ENCODE data around the gene IRF4. TPM values are rescaled to one million over a fixed set of nuclear protein-coding genes. Genes with fewer than 3 reads are reported as not detected.

The IRF4 gene
- total RNA-seq, 4 donors from 2014 or later = 0.26 to 0.56 (median 0.31) TPM; not detected in 1

DNA sequence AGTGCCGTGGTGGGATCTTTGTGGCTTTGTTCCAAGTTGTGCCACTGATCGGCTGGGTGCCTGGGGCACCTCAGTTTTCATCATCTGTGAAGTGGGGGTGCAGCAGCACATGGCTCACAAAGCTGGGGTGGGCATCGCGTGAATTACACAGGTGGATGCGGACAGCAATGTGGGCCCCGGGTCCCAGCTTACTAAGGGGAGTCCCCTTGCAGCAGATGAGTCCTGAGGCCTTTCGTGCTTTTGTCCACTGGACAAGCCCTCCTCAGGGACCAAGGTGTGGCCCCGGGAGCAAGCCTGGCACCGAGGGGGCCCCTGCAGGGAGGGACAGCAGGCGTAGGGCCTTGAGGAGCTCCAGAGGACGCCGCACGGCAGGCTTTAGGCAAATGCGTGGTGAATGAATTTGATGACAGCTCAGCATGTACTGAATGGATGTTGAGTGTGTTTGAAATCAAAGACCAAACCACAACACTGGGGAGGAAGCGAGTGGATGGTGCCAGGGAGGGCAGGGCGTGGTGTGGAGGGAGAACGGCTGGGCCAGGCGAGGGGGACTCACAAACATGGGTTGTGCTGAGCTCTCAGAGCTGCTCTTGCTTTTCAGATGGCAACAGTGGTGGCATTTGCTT is 53.2 kb downstream of the IRF4 start:
- DNase-seq (no peak), ATAC-seq (no peak)
- H3K4me3 ChIP-seq = no peak overlapping the region
- H3K36me3 ChIP-seq = no peaks in the 10 kb centered on the region
- in situ Hi-C loops (cut with MboI; ENCODE audit: low sequenced_read_pairs in 4 of 4) = no loop called here
- H3K27me3 ChIP-seq = peaks cover 0 to 7% (median 6%) of the 10 kb centered on the region in 3 donors
- no peak overlapping the region for H3K27ac ChIP-seq
- TF ChIP-seq, protein P1, sequence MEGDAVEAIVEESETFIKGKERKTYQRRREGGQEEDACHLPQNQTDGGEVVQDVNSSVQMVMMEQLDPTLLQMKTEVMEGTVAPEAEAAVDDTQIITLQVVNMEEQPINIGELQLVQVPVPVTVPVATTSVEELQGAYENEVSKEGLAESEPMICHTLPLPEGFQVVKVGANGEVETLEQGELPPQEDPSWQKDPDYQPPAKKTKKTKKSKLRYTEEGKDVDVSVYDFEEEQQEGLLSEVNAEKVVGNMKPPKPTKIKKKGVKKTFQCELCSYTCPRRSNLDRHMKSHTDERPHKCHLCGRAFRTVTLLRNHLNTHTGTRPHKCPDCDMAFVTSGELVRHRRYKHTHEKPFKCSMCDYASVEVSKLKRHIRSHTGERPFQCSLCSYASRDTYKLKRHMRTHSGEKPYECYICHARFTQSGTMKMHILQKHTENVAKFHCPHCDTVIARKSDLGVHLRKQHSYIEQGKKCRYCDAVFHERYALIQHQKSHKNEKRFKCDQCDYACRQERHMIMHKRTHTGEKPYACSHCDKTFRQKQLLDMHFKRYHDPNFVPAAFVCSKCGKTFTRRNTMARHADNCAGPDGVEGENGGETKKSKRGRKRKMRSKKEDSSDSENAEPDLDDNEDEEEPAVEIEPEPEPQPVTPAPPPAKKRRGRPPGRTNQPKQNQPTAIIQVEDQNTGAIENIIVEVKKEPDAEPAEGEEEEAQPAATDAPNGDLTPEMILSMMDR (IDR thresholded peaks at IDR 0.05 in 4 of 5, conservative IDR thresholded peaks at IDR 0.05 in 1 of 5) = no peak
- no peak for TF ChIP-seq POLR2A (IDR thresholded peaks at IDR 0.05)
- intact Hi-C loops (cut with DNase I; ENCODE audit: low total_unique reads) = no loop called here
- no peaks in the 10 kb centered on the region for H3K9me3 ChIP-seq
- no peaks in the 10 kb centered on the region for H3K4me1 ChIP-seq

DNA sequence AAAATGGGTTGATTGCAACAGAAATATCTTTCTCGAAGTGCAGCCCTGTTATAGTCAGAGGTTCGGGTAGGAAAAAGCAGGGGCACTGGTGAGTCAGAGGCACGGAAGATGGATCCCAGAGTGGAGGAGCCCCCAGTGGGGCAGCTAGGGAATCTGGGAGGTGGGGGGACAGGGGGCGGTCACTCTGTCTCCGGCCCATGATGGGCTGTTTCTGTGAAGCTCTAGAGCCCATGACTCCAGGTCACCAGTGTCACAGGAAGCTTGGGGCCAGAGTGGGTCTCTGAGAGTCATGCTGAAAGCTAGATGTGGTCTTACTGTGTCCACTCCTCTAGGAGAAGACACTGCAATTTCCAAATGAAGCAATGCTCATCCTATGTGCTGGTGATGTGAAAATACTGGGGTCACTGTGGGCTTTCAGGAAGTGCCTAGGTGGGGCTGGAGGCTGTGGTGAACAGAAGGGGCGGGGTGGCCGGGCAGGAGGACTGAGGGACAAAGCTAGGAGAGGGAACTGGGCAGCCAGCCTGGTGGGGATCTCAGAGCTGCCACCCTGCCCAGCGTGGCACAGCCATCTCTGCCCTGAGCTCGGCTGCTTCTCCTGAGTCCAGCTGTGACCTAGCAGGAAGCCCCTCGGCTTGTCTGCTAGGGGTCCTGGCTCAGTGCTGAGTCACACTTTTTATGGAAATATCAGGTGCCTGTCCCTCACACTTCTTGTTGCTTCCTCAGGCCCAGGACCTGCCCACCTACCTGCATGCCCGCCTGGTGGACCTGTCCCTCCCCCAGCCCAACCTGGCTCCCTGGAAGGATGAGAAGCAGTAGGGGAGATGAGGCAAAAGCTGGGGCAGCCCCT is 54.2 kb downstream of the IRF4 start:
- ATAC-seq = no peak
- DNase-seq = no peak
- H3K4me3 ChIP-seq = no peak overlapping the region
- H3K27me3 ChIP-seq = peaks cover 0 to 7% (median 6%) of the 10 kb centered on the region in 3 donors
- no peak overlapping the region for H3K27ac ChIP-seq
- H3K9me3 ChIP-seq = no peaks in the 10 kb centered on the region
- intact Hi-C loops (cut with DNase I; ENCODE audit: low total_unique reads) (no loop called here), in situ Hi-C loops (cut with MboI; ENCODE audit: low sequenced_read_pairs in 4 of 4) (no loop called here)
- H3K4me1 ChIP-seq = no peaks in the 10 kb centered on the region
- TF ChIP-seq, protein P1 (IDR thresholded peaks at IDR 0.05 in 4 of 5, conservative IDR thresholded peaks at IDR 0.05 in 1 of 5) = no peak
- TF ChIP-seq POLR2A (IDR thresholded peaks at IDR 0.05) = no peak
- no peaks in the 10 kb centered on the region for H3K36me3 ChIP-seq

DNA sequence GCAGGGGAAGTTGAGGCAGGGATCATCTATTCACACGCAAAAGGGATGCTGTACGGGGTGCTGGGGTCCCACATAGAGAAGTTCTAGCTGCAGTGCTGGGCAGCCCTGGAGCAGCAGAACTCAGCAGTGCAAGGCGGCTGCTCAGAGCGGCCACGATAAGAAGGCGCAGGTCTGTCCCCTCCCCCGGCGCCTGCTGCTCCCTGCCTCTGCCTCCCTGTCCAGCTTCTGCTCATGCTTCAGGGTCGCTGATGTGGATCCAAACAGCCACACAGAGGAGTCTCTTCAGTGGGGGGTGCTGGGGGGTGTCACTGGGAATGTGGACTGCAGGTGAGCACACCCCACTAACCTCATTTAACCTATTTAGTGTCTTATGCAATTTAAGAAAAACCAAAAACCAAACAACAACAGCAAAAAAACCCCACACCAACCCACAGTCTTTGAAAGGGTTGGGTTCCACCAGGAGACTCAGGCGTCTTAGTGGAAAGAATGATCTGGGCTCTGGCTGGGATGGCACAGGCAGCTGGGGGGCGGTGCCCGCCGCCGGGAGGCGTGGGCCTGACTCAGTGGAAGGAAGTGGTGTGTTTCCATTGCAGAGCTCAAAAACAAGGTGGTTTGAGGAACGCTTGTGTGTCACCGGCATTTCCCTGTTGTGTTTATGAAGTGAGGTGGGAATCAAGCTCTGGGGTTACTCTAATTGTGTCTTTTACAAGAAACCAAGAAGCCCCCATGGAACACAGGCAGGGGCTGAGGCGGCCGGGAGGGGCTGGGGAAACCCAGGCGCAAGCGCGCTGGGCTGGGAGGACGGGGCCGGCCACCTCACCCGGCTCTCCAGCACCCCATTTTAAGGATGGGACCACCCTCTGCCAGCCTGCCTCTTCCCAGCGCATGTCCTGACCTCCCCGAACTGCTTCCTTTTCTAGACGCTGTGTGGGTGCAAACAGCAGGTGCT is 55.1 kb downstream of the IRF4 start:
- no peak overlapping the region for H3K27ac ChIP-seq
- H3K9me3 ChIP-seq = no peaks in the 10 kb centered on the region
- DNase-seq = no peak
- H3K4me3 ChIP-seq = no peak overlapping the region
- H3K4me1 ChIP-seq = no peaks in the 10 kb centered on the region
- in situ Hi-C loops (cut with MboI; ENCODE audit: low sequenced_read_pairs in 4 of 4) = no loop called here
- peaks cover 0 to 9% (median 7%) of the 10 kb centered on the region in 3 donors for H3K27me3 ChIP-seq
- ATAC-seq = no peak
- no peaks in the 10 kb centered on the region for H3K36me3 ChIP-seq
- TF ChIP-seq, protein P1 (IDR thresholded peaks at IDR 0.05 in 4 of 5, conservative IDR thresholded peaks at IDR 0.05 in 1 of 5) = no peak
- no peak for TF ChIP-seq POLR2A (IDR thresholded peaks at IDR 0.05)
- intact Hi-C loops (cut with DNase I; ENCODE audit: low total_unique reads) = no loop called here

DNA sequence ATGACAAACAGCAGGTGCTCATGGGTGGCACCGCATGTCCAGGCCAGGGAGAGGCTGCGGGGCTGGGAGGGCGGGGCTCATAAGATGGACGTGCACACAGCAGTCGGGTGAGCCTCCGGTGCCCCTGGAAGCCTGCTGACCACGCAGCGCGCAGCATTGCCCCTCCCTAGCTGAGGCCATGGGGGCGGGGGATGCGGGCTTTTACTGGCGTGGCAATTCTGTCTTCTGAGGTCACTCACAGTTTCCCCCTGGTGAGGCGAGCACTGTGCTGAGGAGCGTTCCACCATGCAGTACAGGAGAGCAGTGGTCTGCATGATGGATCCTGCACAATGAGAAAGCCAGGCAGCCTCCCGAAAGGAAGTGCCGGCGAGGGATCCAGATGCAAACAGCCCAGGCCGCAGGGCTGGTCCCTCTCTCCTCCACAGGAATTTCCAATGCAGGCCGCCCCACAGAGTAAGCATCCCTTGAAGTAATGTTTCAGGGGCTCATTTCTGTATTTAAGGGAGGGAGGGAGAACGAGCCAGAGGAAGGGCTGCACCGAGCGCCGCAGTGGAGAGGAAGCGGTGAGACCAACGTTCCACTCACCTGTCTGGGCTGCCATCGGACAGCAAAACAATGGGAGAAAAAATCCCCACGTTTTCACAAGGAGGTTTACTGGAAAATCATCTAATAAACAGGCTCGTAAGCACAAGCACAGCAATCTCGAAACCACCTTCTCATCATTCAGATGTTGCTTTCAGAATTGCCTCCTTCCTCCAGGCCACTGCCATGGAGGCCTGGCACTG is 56.0 kb downstream of the IRF4 start:
- Histone ChIP-seq H3K27ac (no peak overlapping the region), H3K27me3 (peaks cover 0 to 9% (median 7%) of the 10 kb centered on the region in 3 donors), H3K4me3 (no peak overlapping the region), H3K4me1 (no peaks in the 10 kb centered on the region), H3K36me3 (no peaks in the 10 kb centered on the region), H3K9me3 (no peaks in the 10 kb centered on the region)
- ATAC-seq (no peak), DNase-seq (no peak)
- in situ Hi-C loops (cut with MboI; ENCODE audit: low sequenced_read_pairs in 4 of 4) = no loop called here
- TF ChIP-seq, protein P1 (IDR thresholded peaks at IDR 0.05 in 4 of 5, conservative IDR thresholded peaks at IDR 0.05 in 1 of 5) = no peak
- no peak for TF ChIP-seq POLR2A (IDR thresholded peaks at IDR 0.05)
- intact Hi-C loops (cut with DNase I; ENCODE audit: low total_unique reads) = no loop called here

All from gastrocnemius medialis (tissue), 4 donors.